AG20443 (cell line): ENCODE measurements around the gene MFF.
"Not testable (repeated sequence)": the region's sequence is repeated elsewhere in the genome, so short reads cannot be mapped to it uniquely, and the experiment has no call there.

Experiments used
- DNase-seq: peaks from one replicate; pipeline ENCODE4 v3.0.0; 2012; ENCODE audit warnings: low spot score, mixed read lengths

The MFF gene

GRCh38 chr2:227335713-227336112 is 10.7 kb downstream of the MFF start:
- no peak for DNase-seq

- DNase-seq: no peak
Measured at GRCh38 chr2:227337442-227337841, 12.4 kb downstream of the MFF start.

GRCh38 chr2:227339098-227339599 is 14.1 kb downstream of the MFF start:
- no peak for DNase-seq

GRCh38 chr2:227340106-227340505 is 15.1 kb downstream of the MFF start:
- DNase-seq: no peak

- no peak for DNase-seq
Measured at GRCh38 chr2:227341553-227341952, 16.5 kb downstream of the MFF start.

GRCh38 chr2:227344231-227344630 is 19.2 kb downstream of the MFF start:
- DNase-seq: no peak

- DNase-seq: no peak
Measured at GRCh38 chr2:227347117-227347516, 22.1 kb downstream of the MFF start.

GRCh38 chr2:227348324-227348723 is 23.3 kb downstream of the MFF start:
- DNase-seq: no peak

GRCh38 chr2:227349989-227350612 is 25.1 kb downstream of the MFF start:
- DNase-seq: no peak

- DNase-seq: no peak
Measured at GRCh38 chr2:227351639-227352038, 26.6 kb downstream of the MFF start.

- no peak for DNase-seq
Measured at GRCh38 chr2:227360351-227360750, 35.3 kb downstream of the MFF start.

- no peak for DNase-seq
Measured at GRCh38 chr2:227363756-227364155, 38.7 kb downstream of the MFF start.

- DNase-seq: not testable (repeated sequence)
Measured at GRCh38 chr2:227364585-227365263, 39.7 kb downstream of the MFF start.

- DNase-seq: no peak
Measured at GRCh38 chr2:227365833-227366232, 40.8 kb downstream of the MFF start.

GRCh38 chr2:227366769-227367426 is 41.8 kb downstream of the MFF start:
- DNase-seq: peak; percentile 70

- no peak for DNase-seq
Measured at GRCh38 chr2:227367427-227367795, 42.4 kb downstream of the MFF start.

- no peak for DNase-seq
Measured at GRCh38 chr2:227368574-227368973, 43.5 kb downstream of the MFF start.

- DNase-seq: no peak
Measured at GRCh38 chr2:227370092-227370491, 45.0 kb downstream of the MFF start.

- peak; percentile 46 for DNase-seq
Measured at GRCh38 chr2:227370791-227371312, 45.8 kb downstream of the MFF start.

GRCh38 chr2:227373389-227373788 is 48.3 kb downstream of the MFF start:
- DNase-seq: no peak

- DNase-seq: no peak
Measured at GRCh38 chr2:227374158-227374557, 49.1 kb downstream of the MFF start.

- peak; percentile 22 for DNase-seq
Measured at GRCh38 chr2:227376656-227377396, 51.8 kb downstream of the MFF start.
